Neural progenitor cell (in vitro differentiated cells): ENCODE measurements around the gene KAZN. TPM values are rescaled to one million over a fixed set of nuclear protein-coding genes. Genes with fewer than 3 reads are reported as not detected.

Experiments
- DNase-seq: peaks from one replicate; pipeline ENCODE4 v3.0.0-alpha.2; 2016; ENCODE audit warnings: low spot score
- H2AFZ ChIP-seq: fragments of 200-600 bp; sonication (generic); replicated peaks from 2 replicates; pipeline ENCODE4 v1.6.1; 2016; ENCODE audit warnings: antibody characterized with exemption
- H3F3A ChIP-seq: fragments of 200-600 bp; sonication (generic); 2 replicates; pipeline ENCODE4 v1.6.1; 2016; ENCODE audit warnings: antibody characterized with exemption, low read depth
- H3K27ac ChIP-seq: fragments of 200-600 bp; sonication (generic); 2 replicates; pipeline ENCODE4 v1.5.1; 2016; ENCODE audit warnings: mild to moderate bottlenecking
- H3K27me3 ChIP-seq: fragments of 200-600 bp; sonication (generic); 2 replicates; pipeline ENCODE4 v1.6.1; 2016; ENCODE audit warnings: mild to moderate bottlenecking, moderate library complexity
- H3K36me3 ChIP-seq: fragments of 200-600 bp; sonication (generic); 2 replicates; pipeline ENCODE4 v1.5.1; 2016
- H3K4me1 ChIP-seq: fragments of 200-600 bp; sonication (generic); 2 replicates; pipeline ENCODE4 v1.6.1; 2016; ENCODE audit warnings: mixed run types
- H3K4me2 ChIP-seq: fragments of 200-600 bp; sonication (generic); 2 replicates; pipeline ENCODE4 v1.6.1; 2016
- H3K4me3 ChIP-seq: fragments of 200-600 bp; sonication (generic); 2 replicates; pipeline ENCODE4 v1.5.1; 2016
- H3K79me2 ChIP-seq: fragments of 200-600 bp; sonication (generic); 2 replicates; pipeline ENCODE4 v1.6.1; 2016; ENCODE audit warnings: low read depth
- H3K9ac ChIP-seq: fragments of 200-600 bp; sonication (generic); 2 replicates; pipeline ENCODE4 v1.6.1; 2016
- H3K9me3 ChIP-seq: fragments of 200-600 bp; sonication (generic); 2 replicates; pipeline ENCODE4 v1.5.1; 2016; ENCODE audit warnings: low read depth
- H4K20me1 ChIP-seq: fragments of 200-600 bp; sonication (generic); 2 replicates; pipeline ENCODE4 v1.6.1; 2016; ENCODE audit warnings: low read depth
- H3K27ac Mint-ChIP-seq: 3 replicates; pipeline ENCODE4 v1.8.0; 2021; ENCODE audit warnings: mixed read lengths
- H3K27me3 Mint-ChIP-seq: 2 replicates; pipeline ENCODE4 v1.8.0; 2022; ENCODE audit warnings: low read depth, mild to moderate bottlenecking, inconsistent platforms, moderate library complexity, mixed read lengths; ENCODE audit not compliant: insufficient read depth
- H3K36me3 Mint-ChIP-seq: 3 replicates; pipeline ENCODE4 v1.8.0; 2021; ENCODE audit warnings: mixed read lengths
- H3K4me1 Mint-ChIP-seq: 3 replicates; pipeline ENCODE4 v1.8.0; 2021; ENCODE audit warnings: mixed read lengths
- H3K4me3 Mint-ChIP-seq: 3 replicates; pipeline ENCODE4 v1.8.0; 2021; ENCODE audit warnings: mild to moderate bottlenecking, moderate library complexity, mixed read lengths
- H3K9me3 Mint-ChIP-seq: 3 replicates; pipeline ENCODE4 v1.8.0; 2020; ENCODE audit warnings: mixed read lengths
- EZH2 ChIP-seq: fragments of 200-600 bp; sonication (generic); IDR thresholded peaks from 2 replicates; pipeline ENCODE4 v1.6.1; 2017; ENCODE audit warnings: antibody characterized with exemption, mild to moderate bottlenecking, moderate library complexity
- EZH2phosphoT487 ChIP-seq: fragments of 200-600 bp; sonication (generic); IDR thresholded peaks from 2 replicates; pipeline ENCODE4 v1.6.1; 2017; ENCODE audit warnings: antibody characterized with exemption
- total RNA-seq: library from RNA; depleted of rRNA; stranded (reverse); fragments of >200 nt; gene quantifications from 2 replicates; pipeline ENCODE4 v1.2.3, GENCODE V29; 2015; ENCODE audit warnings: low replicate concordance
- TF ChIP-seq, protein P1 (sequence below): fragments of 200-600 bp; sonication (generic); IDR thresholded peaks from 2 replicates; pipeline ENCODE4 v1.5.1; 2017; ENCODE audit warnings: antibody characterized with exemption, mild to moderate bottlenecking

Gene KAZN
- total RNA-seq, 1 donor from 2014 or later = 6.1 TPM

GRCh38 chr1:14835725-14836124 is 237.2 kb downstream of the KAZN start:
- no peaks in the 10 kb centered on the region for H3K79me2 ChIP-seq
- H3K9ac ChIP-seq = no peak overlapping the region
- H3K4me3 Mint-ChIP-seq = no peak overlapping the region
- H3K4me1 Mint-ChIP-seq = peaks cover 17% of the 10 kb centered on the region
- H3K27me3 Mint-ChIP-seq = peaks cover 4% of the 10 kb centered on the region
- H3K4me1 ChIP-seq = no peaks in the 10 kb centered on the region
- peaks cover 8% of the 10 kb centered on the region for H3K36me3 Mint-ChIP-seq
- no peak overlapping the region for H3K27ac Mint-ChIP-seq
- no peaks in the 10 kb centered on the region for H3K36me3 ChIP-seq
- no peak for DNase-seq
- no peaks in the 10 kb centered on the region for H3F3A ChIP-seq
- H3K27ac ChIP-seq = no peak overlapping the region
- no peaks in the 10 kb centered on the region for H3K27me3 ChIP-seq
- no peak overlapping the region for H3K4me3 ChIP-seq
- no peak overlapping the region for H2AFZ ChIP-seq
- no peak overlapping the region for H3K4me2 ChIP-seq
- no peaks in the 10 kb centered on the region for H4K20me1 ChIP-seq
- TF ChIP-seq EZH2 = no peak
- TF ChIP-seq, protein P1, sequence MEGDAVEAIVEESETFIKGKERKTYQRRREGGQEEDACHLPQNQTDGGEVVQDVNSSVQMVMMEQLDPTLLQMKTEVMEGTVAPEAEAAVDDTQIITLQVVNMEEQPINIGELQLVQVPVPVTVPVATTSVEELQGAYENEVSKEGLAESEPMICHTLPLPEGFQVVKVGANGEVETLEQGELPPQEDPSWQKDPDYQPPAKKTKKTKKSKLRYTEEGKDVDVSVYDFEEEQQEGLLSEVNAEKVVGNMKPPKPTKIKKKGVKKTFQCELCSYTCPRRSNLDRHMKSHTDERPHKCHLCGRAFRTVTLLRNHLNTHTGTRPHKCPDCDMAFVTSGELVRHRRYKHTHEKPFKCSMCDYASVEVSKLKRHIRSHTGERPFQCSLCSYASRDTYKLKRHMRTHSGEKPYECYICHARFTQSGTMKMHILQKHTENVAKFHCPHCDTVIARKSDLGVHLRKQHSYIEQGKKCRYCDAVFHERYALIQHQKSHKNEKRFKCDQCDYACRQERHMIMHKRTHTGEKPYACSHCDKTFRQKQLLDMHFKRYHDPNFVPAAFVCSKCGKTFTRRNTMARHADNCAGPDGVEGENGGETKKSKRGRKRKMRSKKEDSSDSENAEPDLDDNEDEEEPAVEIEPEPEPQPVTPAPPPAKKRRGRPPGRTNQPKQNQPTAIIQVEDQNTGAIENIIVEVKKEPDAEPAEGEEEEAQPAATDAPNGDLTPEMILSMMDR = no peak
- no peak for TF ChIP-seq EZH2phosphoT487
- peaks cover 14% of the 10 kb centered on the region for H3K9me3 Mint-ChIP-seq
- no peaks in the 10 kb centered on the region for H3K9me3 ChIP-seq

GRCh38 chr1:14836426-14837140 is 238.1 kb downstream of the KAZN start:
- no peak for DNase-seq
- H3K27ac ChIP-seq = no peak overlapping the region
- TF ChIP-seq, protein P1 = no peak
- no peak for TF ChIP-seq EZH2phosphoT487
- no peak for TF ChIP-seq EZH2
- H3K36me3 Mint-ChIP-seq = peaks cover 11% of the 10 kb centered on the region
- H2AFZ ChIP-seq = no peak overlapping the region
- peaks cover 17% of the 10 kb centered on the region for H3K4me1 Mint-ChIP-seq
- H3K4me1 ChIP-seq = no peaks in the 10 kb centered on the region
- no peaks in the 10 kb centered on the region for H3K79me2 ChIP-seq
- no peak overlapping the region for H3K4me3 ChIP-seq
- H3K36me3 ChIP-seq = no peaks in the 10 kb centered on the region
- no peaks in the 10 kb centered on the region for H3K27me3 ChIP-seq
- no peak overlapping the region for H3K27ac Mint-ChIP-seq
- H4K20me1 ChIP-seq = no peaks in the 10 kb centered on the region
- H3K9ac ChIP-seq = no peak overlapping the region
- H3K9me3 ChIP-seq = no peaks in the 10 kb centered on the region
- H3K27me3 Mint-ChIP-seq = peaks cover 4% of the 10 kb centered on the region
- H3K9me3 Mint-ChIP-seq = peaks cover 20% of the 10 kb centered on the region
- no peaks in the 10 kb centered on the region for H3F3A ChIP-seq
- no peak overlapping the region for H3K4me3 Mint-ChIP-seq
- H3K4me2 ChIP-seq = no peak overlapping the region

GRCh38 chr1:14840374-14840773 is 241.9 kb downstream of the KAZN start:
- H3K4me3 Mint-ChIP-seq = no peak overlapping the region
- H3K27me3 ChIP-seq = no peaks in the 10 kb centered on the region
- H4K20me1 ChIP-seq = no peaks in the 10 kb centered on the region
- TF ChIP-seq EZH2phosphoT487 (no peak), EZH2 (no peak)
- TF ChIP-seq, protein P1 = no peak
- no peaks in the 10 kb centered on the region for H3K4me1 ChIP-seq
- peaks cover 19% of the 10 kb centered on the region for H3K36me3 Mint-ChIP-seq
- H3K27ac ChIP-seq = no peak overlapping the region
- H3K4me2 ChIP-seq = no peak overlapping the region
- H3K4me3 ChIP-seq = no peak overlapping the region
- H3K36me3 ChIP-seq = no peaks in the 10 kb centered on the region
- no peak overlapping the region for H2AFZ ChIP-seq
- H3K9me3 ChIP-seq = no peaks in the 10 kb centered on the region
- H3K79me2 ChIP-seq = no peaks in the 10 kb centered on the region
- H3K9me3 Mint-ChIP-seq = peaks cover 41% of the 10 kb centered on the region
- H3K4me1 Mint-ChIP-seq = peaks cover 4% of the 10 kb centered on the region
- H3K27ac Mint-ChIP-seq = no peak overlapping the region
- DNase-seq = no peak
- H3F3A ChIP-seq = no peaks in the 10 kb centered on the region
- peaks cover 2% of the 10 kb centered on the region for H3K27me3 Mint-ChIP-seq
- no peak overlapping the region for H3K9ac ChIP-seq
